NCI-H2029 (cell line): Measurements from ENCODE around the gene MGAT5.

Experiments used
- DNase-seq: peaks from one replicate; lab custom pipeline; 2025; lab: John Stamatoyannopoulos, UW

The MGAT5 gene

GRCh38 chr2:134367213-134367612 is 113.3 kb downstream of the MGAT5 start:
- DNase-seq, result no peak

DNA sequence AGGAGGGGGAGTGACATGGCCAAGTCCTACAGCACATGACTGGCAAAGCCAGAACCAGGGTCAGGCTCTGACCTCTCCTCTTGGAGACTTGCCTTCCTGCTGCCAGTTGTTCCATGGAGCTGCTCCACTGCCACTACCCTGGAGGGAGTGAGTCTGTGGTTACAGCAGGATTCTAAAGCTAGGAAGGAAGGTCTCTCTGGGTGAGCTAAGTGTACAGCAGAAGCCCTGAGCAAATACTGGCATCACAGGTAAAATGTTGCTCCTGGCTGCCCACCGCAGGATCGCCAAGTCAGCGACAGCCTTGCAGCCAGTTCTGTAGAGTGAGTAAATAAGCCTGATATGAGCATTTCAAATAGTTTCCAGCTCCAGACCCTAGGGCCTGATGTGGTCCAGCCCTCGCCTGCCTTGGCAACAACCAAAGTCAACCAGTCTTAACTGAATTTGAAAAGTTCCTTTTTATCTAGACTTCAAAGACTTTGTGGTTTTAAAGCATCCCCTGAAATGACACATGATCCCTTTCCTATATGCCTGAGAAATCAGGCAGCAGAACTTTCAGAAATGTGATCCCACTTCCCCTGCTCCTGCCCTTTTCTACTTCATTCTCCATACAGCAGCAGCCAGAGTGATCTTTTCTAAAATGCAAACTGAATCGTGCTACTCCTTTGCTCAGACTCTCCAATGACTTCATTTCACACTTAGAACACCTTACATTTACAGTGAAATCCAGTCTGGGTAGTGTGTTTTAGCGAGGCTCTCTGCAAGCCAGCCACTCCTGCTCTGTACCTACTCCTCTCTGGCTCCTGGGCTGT is 114.3 kb downstream of the MGAT5 start:
- DNase-seq, result no peak

- DNase-seq, result no peak
Measured at GRCh38 chr2:134369220-134369902, 115.5 kb downstream of the MGAT5 start.

DNA sequence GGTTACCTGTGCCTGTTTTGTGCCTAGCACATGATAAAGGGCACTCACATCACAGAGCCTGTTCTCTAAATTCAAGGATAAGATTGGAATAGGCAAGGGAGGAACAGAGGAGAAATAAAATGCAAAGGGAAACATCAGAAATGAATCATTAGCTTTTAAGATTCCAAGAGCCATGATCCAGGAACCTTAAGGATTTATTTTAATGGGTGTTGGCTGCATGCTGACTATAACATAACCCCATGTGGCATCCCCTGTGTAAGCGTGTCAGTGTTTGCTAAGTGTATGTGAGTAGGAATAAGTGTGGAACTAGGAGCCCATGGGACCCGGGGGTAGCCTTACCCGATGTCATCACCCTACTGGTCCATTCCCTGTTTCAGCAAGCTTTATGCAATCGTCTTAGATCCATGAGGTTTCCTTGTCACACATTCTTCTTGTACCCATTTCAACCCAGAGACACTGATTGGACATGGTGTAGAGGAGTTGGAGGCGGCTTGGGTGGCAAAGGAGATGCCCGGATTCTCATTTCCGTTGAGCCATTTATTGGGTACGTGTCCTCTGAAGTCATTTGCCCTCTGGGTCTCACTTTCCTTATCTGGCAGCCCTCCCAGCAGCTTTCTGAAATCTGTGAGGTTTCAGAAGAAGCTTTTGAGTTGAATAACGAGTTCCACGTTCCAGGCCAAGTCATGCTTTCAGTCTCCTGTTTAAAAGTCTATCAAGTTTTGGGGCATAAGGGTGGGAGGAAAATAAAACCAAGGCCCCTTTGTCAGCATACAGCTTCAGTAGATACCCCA is 117.0 kb downstream of the MGAT5 start:
- no peak for DNase-seq

- no peak for DNase-seq
Measured at GRCh38 chr2:134372141-134372540, 118.3 kb downstream of the MGAT5 start.

- no peak for DNase-seq
Measured at GRCh38 chr2:134372611-134373131, 118.8 kb downstream of the MGAT5 start.

DNA sequence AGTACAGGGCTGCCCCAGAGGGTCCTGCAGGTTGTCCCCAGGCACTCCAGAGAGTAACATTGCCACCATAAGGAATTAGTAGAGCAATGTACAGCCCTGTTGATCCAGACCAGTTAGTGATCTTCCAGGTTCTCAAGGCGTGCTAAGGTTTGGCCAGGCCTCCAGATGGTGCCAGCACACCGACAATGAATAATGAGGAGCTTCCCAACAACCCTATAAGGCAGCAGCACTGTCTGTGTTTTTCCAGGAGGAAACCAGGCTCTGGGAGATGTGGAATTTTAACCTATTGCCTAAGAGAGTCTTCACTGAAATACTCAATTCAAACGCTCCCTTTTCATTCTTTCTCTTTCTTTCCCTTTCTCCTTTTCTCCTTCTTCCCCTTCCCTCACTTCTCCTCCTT is 122.1 kb downstream of the MGAT5 start:
- DNase-seq, result no peak

GRCh38 chr2:134377730-134378129 is 123.9 kb downstream of the MGAT5 start:
- DNase-seq, result no peak

DNA sequence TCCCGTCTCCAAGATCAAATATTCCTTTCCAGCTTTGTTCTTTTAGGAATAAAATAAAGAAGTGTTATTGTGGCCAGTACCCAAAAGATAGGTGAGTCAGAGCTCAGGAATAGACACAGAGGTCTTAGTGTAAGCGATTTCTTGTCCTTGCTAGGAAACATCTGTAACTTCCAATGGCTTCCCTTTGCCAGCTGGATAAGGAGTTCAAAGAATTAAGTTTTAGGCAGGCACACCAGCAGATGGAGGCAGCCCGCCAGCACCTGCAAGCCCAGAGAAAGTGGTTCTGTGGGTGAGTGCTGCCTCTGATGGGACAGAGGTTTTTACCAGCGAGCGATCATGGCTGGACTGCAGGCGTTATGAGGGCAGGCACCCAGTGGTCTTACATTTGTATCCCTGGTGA is 125.4 kb downstream of the MGAT5 start:
- DNase-seq, result no peak

GRCh38 chr2:134379722-134380121 is 125.8 kb downstream of the MGAT5 start:
- DNase-seq, result no peak

GRCh38 chr2:134381141-134381540 is 127.3 kb downstream of the MGAT5 start:
- no peak for DNase-seq

- no peak for DNase-seq
Measured at GRCh38 chr2:134384131-134384530, 130.3 kb downstream of the MGAT5 start.

- no peak for DNase-seq
Measured at GRCh38 chr2:134385195-134385594, 131.3 kb downstream of the MGAT5 start.

- DNase-seq, result no peak
Measured at GRCh38 chr2:134386310-134386709, 132.4 kb downstream of the MGAT5 start.

GRCh38 chr2:134389381-134389780 is 135.5 kb downstream of the MGAT5 start:
- no peak for DNase-seq

- DNase-seq, result peak; percentile 54
Measured at GRCh38 chr2:134391751-134392160, 137.9 kb downstream of the MGAT5 start.

- DNase-seq, result no peak
Measured at GRCh38 chr2:134392442-134393074, 138.7 kb downstream of the MGAT5 start.

- DNase-seq, result no peak
Measured at GRCh38 chr2:134393075-134393461, 139.2 kb downstream of the MGAT5 start.

DNA sequence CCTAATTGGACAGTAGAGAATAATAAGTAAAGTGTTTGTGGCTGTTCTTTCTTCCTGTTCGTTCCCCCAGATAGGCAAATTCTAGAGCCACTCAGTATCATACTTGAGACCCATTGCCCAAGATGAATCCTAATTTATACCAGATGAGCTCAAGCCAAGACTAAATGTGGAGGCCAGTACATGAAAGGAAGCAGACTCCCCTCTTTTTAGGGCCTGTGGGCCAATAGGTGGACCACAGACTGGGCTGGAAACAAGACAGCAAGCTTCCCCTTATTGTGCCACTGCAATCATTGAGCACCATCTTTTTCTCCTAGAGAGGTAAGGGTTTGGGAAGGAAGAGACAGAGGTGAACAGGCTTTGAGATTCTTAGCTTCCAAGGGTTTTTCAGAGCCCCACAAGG is 141.9 kb downstream of the MGAT5 start:
- no peak for DNase-seq

DNA sequence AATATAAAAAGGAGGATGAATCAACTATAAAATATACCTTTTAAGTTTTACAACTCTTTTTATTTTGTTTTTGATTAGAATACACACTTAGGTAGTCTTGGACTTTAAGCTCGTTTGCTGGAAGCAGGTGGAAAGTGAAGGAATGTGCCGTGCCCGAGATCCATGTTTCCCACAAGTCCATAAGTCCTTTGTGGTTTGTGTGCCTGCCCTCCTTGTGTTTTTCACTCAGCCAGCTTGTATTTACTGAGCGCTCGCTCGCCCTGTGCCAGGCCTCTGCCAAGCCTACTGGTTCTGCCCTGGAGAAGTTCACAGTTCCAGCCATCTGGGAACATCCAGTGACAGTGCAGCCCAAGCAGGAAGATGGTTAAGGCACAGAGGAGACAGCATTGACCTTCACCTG is 142.6 kb downstream of the MGAT5 start:
- DNase-seq, result no peak

DNA sequence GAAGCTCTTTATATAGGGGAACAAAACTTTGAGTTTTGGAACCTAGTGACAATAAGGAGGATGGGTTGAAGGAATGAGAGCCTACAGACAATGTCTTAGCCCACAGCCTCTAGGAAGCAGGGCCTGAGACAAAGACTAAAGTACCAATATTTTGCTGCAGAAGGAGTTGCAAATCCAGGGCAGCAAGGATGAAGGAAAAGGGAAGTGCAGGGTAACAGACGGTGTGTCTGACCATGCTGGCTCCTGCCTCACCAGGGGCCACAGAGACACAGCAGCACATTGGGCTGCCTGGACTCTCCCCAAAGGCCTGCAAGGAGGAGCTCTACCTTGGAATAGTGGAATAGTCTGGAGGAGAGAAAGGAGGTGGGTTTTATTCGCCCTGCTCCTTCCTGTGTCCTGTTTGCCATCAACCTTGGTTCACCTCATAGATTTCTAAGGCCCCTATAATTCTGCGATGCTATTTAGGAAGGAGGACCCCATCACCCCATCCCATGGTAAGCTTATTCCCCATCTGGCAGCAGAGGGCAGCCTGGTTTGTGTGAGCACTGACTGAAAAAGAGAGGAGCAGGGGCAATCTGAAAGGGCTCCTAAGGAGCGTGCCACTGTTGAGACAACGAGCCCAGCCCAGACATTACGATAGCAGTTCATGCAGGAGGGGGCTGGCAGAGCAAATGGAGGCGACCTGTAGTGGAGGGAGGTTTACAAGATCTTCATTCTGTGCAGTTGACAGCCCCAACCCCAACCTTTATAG is 143.4 kb downstream of the MGAT5 start:
- DNase-seq, result no peak
